DMS53 treated with DMSO at 0.1 percent for 48 hours (cell line): ENCODE results near the gene SHD.
"Not testable (repeated sequence)": the region's sequence is repeated elsewhere in the genome, so short reads cannot be mapped to it uniquely, and the experiment has no call there.

ENCODE experiments used
- DNase-seq: peaks from one replicate; lab custom pipeline; 2025; ENCODE audit not compliant: unreplicated experiment; lab: John Stamatoyannopoulos, UW

The SHD gene

DNA sequence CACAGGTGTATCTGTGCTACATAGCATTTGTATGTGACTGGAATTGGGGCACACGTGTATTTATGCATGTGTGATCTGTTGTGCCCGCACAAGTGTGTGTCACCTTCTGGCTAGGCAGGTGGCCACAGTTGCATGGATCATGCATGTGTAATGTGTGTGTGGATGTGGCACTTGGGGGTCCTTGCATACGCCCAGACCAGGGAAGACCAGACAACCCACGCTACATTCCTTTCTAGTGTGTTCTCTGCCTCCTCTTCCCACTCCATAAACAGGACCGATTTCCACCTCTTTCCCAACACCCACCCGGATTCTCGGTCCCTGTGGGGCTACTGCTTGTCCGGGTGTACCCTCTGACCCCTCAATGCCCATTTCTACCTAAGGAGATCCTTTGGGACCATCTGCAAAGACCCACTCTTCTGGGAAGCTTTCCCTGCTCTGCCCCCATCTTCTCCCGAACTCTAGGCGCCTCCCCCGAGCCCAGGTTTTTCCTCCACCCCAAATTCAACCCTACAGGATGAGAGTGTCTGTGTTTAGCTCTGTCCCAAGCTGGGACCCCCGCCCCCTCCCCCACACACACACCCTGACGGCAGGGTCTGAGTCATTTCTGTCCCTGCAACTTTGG is 47.3 kb downstream of the SHD start:
- no peak for DNase-seq

DNA sequence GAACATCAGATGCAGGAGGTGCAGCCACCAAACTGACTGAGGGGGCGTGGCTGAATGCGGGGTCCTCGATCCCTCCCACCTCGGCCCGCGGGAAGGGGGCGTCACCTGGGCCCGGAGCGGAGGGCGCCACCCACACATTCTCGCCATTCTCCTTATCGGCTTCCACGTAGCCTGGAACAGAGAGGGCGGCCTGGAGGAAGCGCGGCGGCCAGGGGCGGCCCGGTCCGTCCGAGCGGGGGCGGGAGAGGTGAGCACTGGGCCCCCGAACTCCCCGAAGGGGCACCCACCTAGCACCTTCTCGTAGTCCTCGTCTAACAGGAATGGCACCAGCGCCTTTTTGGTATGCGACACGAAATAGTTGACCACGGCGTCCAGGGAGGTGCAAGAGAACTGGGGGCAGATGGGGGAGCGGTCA is 47.8 kb downstream of the SHD start:
- no peak for DNase-seq

DNA sequence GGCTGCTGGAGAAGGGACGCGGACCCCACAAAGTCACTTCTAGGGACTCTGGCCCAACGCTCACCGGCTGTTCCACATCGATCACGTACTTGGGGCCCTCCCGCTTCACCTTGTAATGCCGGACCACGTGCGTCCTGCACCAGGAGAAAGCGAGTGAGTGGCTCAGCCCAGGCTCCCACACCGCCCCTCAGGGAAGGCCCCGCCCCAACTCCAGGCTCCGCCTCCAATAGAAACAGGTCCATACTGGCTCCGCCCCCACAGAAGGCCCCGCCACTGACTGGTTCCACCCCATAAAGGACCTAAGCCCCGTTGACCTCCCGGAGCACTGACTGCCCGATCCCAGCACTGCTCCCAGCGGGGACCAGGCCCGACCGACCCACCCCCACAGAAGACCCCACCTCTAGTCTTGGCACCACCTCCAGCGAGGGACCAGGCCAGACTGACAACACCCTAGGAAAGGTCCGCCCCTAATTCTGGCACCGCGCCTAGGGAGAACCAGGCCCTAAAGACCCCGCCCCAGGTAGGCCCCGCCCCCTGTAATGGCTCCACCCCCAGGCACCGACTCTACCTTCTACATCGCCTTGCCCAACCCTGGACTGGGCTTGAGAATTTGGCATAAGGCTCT is 48.3 kb downstream of the SHD start:
- DNase-seq: peak; percentile 35

DNA sequence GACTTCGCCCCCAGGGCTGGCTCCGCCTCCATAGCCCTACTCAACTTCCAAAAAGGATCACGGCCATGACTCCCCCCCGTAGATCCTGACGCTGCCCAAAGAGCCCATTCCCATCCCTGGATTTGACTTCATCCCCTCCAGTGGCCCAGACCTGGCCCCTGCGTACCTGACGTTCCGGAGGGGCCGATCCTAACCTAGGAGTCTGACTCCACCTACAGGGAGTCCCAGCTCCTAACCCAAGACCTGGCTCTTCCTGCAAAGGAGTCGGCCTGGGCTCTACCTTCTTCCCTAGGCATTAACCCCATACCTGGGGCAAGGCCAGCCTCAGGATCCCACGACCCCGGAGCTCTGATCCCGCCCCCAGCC is 48.8 kb downstream of the SHD start:
- peak; percentile 74 for DNase-seq

DNA sequence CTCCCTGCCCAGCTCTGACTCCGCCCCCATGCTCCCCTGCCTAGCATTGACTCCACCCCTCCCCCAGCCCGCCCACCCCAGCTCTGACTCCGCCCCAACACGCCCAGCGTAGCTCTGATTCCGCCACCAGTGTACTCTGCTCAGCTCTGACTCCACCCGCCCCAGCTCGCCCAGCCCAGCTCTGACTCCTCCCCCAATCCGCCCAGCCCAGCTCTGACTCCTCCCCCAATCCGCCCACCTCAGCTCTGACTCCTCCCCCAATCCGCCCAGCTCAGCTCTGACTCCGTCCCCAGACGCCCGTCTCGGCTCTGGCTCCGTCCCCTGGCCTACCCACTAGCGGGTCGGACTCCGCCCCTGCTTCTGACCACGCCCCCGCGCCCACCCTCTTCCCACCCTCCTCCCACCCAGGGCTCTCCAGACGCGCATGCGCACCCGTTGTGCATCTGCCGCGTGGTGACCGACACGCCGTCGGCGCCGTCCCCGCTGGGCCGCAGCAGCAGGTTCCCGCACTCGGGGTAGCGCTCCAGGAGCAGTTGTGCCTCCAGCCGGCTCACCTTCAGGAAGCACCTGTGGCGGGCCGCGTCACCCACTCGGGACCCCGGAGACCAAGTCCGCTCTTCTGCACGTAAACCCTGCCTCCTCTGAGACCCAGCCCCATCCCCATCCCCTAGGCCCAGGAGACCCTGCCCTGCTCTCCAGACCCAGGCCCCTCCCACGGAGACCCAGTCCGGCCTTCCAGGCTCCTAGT is 49.4 kb downstream of the SHD start:
- DNase-seq: peak; percentile 87

DNA sequence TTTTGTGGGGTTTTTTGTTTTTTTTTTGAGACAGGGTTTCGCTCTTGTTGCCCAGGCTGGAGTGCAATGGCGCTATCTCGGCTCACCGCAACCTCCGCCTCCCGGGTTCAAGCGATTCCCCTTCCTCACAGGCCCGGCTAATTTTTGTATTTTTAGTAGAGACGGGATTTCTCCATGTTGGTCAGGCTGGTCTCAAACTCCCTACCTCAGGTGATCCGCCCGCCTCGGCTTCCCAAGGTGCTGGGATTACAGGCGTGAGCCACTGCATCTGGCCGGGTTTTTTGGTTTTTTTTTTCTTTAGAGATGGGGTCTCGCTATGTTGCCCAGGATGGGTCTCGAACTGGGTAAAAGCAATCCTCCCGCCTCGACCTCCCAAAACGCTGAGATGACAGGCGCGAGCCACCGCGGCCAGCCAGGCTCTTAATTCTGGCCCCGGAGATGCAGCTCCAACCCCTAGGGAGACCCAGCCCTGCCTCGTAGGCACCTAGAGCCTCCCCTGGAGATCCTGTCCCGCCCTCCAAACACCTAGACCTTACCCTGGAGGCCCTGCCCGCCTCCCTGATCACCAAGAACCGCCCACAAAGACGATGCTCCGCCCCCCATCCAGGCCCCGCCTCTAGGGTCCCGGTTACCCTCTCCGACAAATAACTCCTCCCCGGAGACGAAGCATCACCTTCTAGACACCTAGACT is 50.1 kb downstream of the SHD start:
- DNase-seq: not testable (repeated sequence)

DNA sequence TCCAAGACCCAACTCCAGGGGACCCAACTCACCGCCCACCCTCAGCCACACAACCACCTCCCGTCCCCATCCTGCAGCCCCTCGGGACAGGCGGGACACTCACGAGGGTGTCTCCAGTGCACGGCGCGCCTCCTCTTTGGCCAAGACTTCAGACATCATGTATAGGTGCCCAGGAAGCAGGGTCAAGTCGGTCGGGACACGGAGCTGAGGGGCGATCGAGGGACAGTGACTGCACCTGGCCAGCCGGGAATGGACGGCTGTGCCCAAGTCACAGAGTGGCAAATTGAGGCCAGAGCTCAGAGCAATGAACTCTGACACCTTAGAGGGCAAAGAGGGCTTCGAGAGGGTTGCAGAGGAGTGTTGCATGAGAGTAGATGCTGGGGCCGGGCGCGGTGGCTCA is 50.8 kb downstream of the SHD start:
- DNase-seq: no peak

DNA sequence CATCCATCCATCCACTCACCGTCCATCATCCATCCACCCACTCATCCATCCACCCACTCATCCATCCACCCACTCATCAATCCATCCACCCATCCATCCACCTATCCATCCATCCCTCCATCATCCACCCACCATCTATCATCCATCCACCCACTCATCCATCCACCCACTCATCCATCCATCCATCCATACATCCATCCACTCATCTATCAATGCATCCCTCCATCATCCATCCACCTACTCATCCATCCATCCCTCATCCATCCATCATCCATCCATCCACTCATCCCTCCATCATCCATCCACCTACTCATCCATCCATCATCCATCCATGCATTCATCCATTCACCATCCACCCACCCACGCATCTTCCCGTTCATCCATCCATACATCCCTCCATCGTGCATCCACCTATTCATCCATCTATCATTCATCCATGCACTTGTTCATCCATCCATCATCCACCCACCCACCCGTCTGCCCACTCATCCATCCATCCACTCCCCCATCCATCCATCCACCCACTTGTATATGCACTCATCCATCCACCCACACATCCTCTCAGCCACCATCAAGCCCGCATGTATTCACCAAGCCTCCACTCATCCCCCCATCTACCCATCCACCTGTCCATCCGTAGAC is 56.0 kb downstream of the SHD start:
- no peak for DNase-seq

DNA sequence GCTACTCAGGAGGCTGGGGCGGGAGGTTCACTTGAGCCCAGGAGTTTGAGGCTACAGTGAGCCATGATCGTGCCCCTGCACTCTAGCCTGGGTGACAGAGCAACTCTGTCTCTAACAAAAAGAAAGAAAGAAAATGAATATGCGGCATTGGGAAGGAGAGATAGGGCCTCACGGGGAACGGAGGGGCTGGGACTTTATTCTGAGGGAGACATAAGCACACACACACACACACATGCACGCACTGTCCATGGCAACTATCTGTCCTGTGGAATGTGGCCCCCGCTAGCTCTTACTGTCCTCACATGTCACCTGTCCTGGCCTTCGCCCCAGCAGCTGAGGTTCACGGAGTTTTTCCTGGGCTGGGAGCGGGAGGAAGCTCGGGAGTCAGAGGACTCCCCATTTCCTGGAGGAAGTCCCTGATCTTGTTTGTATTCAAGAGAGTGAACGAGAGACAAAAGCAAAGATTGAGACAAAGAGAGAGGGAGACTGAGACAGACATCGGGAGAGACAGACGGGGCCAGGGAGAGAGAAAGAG is 58.9 kb downstream of the SHD start:
- DNase-seq: no peak

DNA sequence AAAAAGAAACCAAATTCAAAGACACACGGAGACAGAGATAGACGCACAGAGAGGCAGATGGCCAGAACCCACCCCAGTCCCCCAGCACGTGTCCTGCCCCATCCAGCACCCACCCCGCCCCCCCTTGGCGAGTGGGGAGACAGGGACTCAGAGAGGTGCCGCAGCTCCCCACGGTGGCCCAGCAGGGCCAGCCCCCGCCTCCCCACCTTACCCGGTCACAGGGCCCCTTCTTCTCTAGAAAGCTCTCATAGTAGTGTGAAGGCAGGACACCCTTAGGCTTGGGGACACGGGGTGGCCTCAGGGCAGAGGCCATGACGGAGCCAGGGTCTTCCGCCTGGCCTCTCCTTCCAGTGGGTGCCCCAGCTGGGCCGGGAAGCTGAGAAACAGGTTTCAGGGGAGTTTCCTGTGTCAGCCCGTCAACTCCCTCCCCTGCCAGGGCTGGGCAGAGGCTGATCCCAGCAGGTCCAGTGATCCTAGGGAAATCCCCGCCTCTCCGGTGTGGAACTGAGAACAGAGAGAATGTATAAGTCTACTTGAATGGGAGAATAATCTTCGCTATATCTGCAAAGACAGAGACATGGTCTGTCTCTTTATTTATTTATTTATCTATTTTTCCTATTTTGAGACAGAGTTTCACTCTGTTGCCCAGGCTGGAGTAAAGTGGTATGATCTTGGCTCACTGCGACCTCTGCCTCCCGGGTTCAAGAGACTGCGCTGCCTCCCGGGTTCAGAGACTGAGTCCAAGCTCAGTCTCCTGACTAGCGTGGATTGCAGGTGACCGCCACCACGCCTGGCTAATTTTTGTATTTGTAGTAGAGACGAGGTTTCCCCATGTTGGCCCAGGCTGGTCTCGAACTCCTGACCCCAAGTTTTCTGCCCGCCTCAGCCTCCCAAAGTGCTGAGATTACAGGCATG is 59.6 kb downstream of the SHD start, which contains the start of gene STAP2:
Gene STAP2 (minus strand): TSS at position 387 of the 915 bp plus-strand sequence. CDS start 74 bp downstream, at position 313.
- DNase-seq: peak; percentile 48
